Uterus (tissue), 4 donors: Measurements from ENCODE around the gene STAM2. TPM values are rescaled to one million over a fixed set of nuclear protein-coding genes. Genes with fewer than 3 reads are reported as not detected.
"Not testable (repeated sequence)": the region's sequence is repeated elsewhere in the genome, so short reads cannot be mapped to it uniquely, and the experiment has no call there.

Experiments
- DNase-seq, 2 donors: peaks; one replicate each; pipeline ENCODE4 v3.0.0-alpha.2; 2019 to 2020
- H3K27ac ChIP-seq, 2 donors: fragments of 200-600 bp; sonication (generic); 1 replicate in 1 of 2; 2 replicates in 1 of 2; pipeline ENCODE4 v1.5.1; 2016 to 2018
- H3K27me3 ChIP-seq, 2 donors: fragments of 200-600 bp; sonication (generic); one replicate each; pipeline ENCODE4 v1.5.1; 2018 to 2019; ENCODE audit warnings: control low read depth in 1 of 2
- H3K36me3 ChIP-seq, 2 donors: fragments of 200-600 bp; sonication (generic); one replicate each; pipeline ENCODE4 v1.5.1; 2019; ENCODE audit warnings: control low read depth in 1 of 2
- H3K4me1 ChIP-seq, 2 donors: fragments of 200-600 bp; sonication (generic); one replicate each; pipeline ENCODE4 v1.5.1; 2018 to 2019; ENCODE audit warnings: control low read depth in 1 of 2
- H3K4me3 ChIP-seq, 2 donors: fragments of 200-600 bp; sonication (generic); 1 replicate in 1 of 2; 2 replicates in 1 of 2; pipeline ENCODE4 v1.5.1; 2018 to 2019; ENCODE audit warnings: mild to moderate bottlenecking in 1 of 2
- H3K9me3 ChIP-seq, 2 donors: fragments of 200-600 bp; sonication (generic); one replicate each; pipeline ENCODE4 v1.5.1; 2019; ENCODE audit warnings: control low read depth in 1 of 2
- CTCF ChIP-seq, 4 experiments: fragments of 200-600 bp in 2 of 4; fragments of 450-650 bp in 2 of 4; sonication (generic) in 2 of 4; IDR thresholded peaks; one replicate each; pipeline ENCODE4 v1.5.1; 2016 to 2019; ENCODE audit warnings: antibody characterized with exemption in 4 of 4, mild to moderate bottlenecking in 2 of 4, moderate library complexity in 1 of 4
- POLR2A ChIP-seq, 2 donors: fragments of 450-650 bp; IDR thresholded peaks; one replicate each; pipeline ENCODE4 v1.6.1; 2016; ENCODE audit warnings: antibody characterized with exemption in 2 of 2, mild to moderate bottlenecking in 1 of 2, moderate library complexity in 1 of 2
- intact Hi-C: fragments of 100-400 bp; cut with DNase I; formaldehyde crosslinking; loops from one replicate; pipeline ENCODE4 v1.15.1; 2023; ENCODE audit warnings: low total_unique reads
- total RNA-seq, 4 donors: library from RNA; depleted of rRNA in 3 of 4; stranded (reverse); fragments of >200 nt in 3 of 4; gene quantifications; one replicate each; pipeline versions ENCODE4 v1.1.0 to v1.2.4, GENCODE V29; 2014 to 2023
- donor health status: DM: yes; HTN: yes; CAD: no.

Gene STAM2
- total RNA-seq, 4 donors from 2014 or later, result 30.0 to 83.0 (median 55.4) TPM

GRCh38 chr2:152171718-152172117, 3.8 kb downstream of the STAM2 start:
- no peak for TF ChIP-seq CTCF (IDR thresholded peaks at IDR 0.05)
- no peak for TF ChIP-seq POLR2A (IDR thresholded peaks at IDR 0.05)
- intact Hi-C loops, result loop anchor here (10.0 kb wide), 1 partner anchor 543 kb away; the partner anchor contains the start of genes ARL6IP6 and PRPF40A
- Histone ChIP-seq H3K27me3 (no peaks in the 10 kb centered on the region), H3K27ac (peak overlapping the region; percentile 8 to 26), H3K4me3 (no peak overlapping the region), H3K4me1 (no peaks in the 10 kb centered on the region), H3K36me3 (no peaks in the 10 kb centered on the region), H3K9me3 (no peaks in the 10 kb centered on the region)
- no peak for DNase-seq

GRCh38 chr2:152169158-152169557, 6.4 kb downstream of the STAM2 start:
- H3K36me3 ChIP-seq, intact Hi-C loops, H3K4me3 ChIP-seq, H3K27ac ChIP-seq, H3K9me3 ChIP-seq, DNase-seq, H3K4me1 ChIP-seq, H3K27me3 ChIP-seq: not testable (repeated sequence)

GRCh38 chr2:152167470-152167869, 8.1 kb downstream of the STAM2 start:
- H3K9me3 ChIP-seq, intact Hi-C loops, H3K4me1 ChIP-seq, H3K27me3 ChIP-seq, H3K4me3 ChIP-seq, DNase-seq, H3K36me3 ChIP-seq: not testable (repeated sequence)
- peak overlapping the region in 1 of 2 donors; percentile 75 for H3K27ac ChIP-seq

DNA sequence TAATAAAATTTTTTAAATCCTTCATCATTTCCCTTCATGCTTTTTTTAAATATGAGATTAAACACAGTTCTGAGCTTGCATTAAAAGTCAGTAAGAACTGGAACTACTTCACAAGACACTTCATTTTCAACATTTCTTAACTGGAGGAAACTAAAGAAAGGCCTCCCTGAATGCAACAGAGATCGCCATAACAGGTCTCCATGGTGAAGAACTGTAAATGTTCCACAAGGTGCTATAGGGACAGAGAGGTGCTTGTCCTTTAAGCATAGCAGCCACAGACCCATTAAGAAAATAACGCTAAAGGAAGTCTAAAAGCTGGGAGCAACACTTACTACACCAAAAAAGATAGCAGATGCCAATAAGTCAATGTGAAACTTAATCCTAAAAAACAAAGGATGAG, 8.5 kb downstream of the STAM2 start:
- Histone ChIP-seq H3K27me3 (no peaks in the 10 kb centered on the region), H3K27ac (peak overlapping the region in 1 of 2 donors; percentile 75), H3K9me3 (no peaks in the 10 kb centered on the region), H3K4me3 (no peak overlapping the region), H3K4me1 (peaks cover 0 to 8% of the 10 kb centered on the region in 2 donors), H3K36me3 (no peaks in the 10 kb centered on the region)
- TF ChIP-seq POLR2A (IDR thresholded peaks at IDR 0.05), result no peak
- TF ChIP-seq CTCF (IDR thresholded peaks at IDR 0.05), result no peak
- intact Hi-C loops, result no loop called here
- no peak for DNase-seq

GRCh38 chr2:152166633-152167032, 8.9 kb downstream of the STAM2 start:
- Histone ChIP-seq H3K27ac (peak overlapping the region in 1 of 2 donors; percentile 75), H3K27me3 (no peaks in the 10 kb centered on the region), H3K4me1 (peaks cover 0 to 8% of the 10 kb centered on the region in 2 donors), H3K36me3 (no peaks in the 10 kb centered on the region), H3K4me3 (no peak overlapping the region), H3K9me3 (no peaks in the 10 kb centered on the region)
- DNase-seq, result no peak
- intact Hi-C loops, result no loop called here
- TF ChIP-seq CTCF (IDR thresholded peaks at IDR 0.05) (no peak), POLR2A (IDR thresholded peaks at IDR 0.05) (no peak)

DNA sequence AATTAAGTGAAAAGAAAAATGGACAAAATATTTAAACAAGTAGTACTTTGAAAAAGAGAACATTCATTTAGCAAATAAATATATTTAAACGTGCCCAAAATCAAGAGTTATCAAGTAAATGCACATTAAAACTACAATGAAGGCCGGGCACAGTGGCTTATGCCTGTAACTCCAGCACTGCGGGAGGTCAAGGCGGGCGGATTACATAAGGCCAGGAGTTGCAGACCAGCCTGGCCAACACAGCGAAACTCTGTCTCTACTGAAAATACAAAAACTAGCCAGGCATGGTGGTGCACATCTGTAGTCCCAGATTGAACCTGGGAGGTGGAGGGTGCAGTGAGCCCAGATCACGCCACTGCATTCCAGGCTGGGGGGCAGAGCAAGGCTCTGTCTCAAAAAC, 9.8 kb downstream of the STAM2 start:
- intact Hi-C loops, result no loop called here
- Histone ChIP-seq H3K36me3 (no peaks in the 10 kb centered on the region), H3K9me3 (no peaks in the 10 kb centered on the region), H3K4me3 (no peak overlapping the region), H3K27me3 (no peaks in the 10 kb centered on the region), H3K4me1 (peaks cover 0 to 8% of the 10 kb centered on the region in 2 donors), H3K27ac (peak overlapping the region in 1 of 2 donors; percentile 75)
- no peak for DNase-seq
- TF ChIP-seq CTCF (IDR thresholded peaks at IDR 0.05) (no peak), POLR2A (IDR thresholded peaks at IDR 0.05) (no peak)
